Forelimb muscle (tissue), 1 donor: ENCODE data around the gene RAPH1. TPM values are rescaled to one million over a fixed set of nuclear protein-coding genes. Genes with fewer than 3 reads are reported as not detected.

ENCODE experiments used
- DNase-seq: peaks from one replicate; pipeline ENCODE4 v3.0.0-alpha.2; 2013; ENCODE audit warnings: low read depth
- polyA plus RNA-seq: library from polyadenylated mRNA; unstranded; fragments of 120-200 nt; gene quantifications from one replicate; pipeline ENCODE4 v1.2.1, GENCODE V29; 2013; ENCODE audit not compliant: insufficient read length

The RAPH1 gene
- polyA plus RNA-seq, 1 donor: 31.7 TPM

- no peak for DNase-seq
Measured at GRCh38 chr2:203360833-203361430, 174.2 kb downstream of the RAPH1 start.

- DNase-seq: no peak
Measured at GRCh38 chr2:203359450-203359849, 175.7 kb downstream of the RAPH1 start.

- no peak for DNase-seq
Measured at GRCh38 chr2:203354966-203355365, 180.1 kb downstream of the RAPH1 start.

- DNase-seq: no peak
Measured at GRCh38 chr2:203352604-203353255, 182.4 kb downstream of the RAPH1 start.

DNA sequence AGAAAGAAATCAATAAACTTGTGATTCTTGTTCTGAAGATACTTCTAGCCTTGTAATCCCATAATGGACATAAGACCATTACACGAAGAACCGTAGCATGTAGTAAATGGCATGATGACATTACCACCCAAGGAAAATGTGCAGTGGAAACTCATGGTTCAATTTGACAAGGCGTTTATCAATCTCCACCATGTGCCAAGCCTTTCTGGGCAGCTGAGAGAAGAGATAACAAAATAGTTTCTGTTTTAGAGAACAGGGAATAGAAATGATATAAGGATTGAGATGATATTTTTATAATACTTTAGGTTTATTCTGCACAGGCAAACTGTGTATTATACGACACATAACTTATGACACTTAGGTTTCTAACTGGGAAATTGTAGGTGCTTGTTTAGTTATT lies 187.7 kb downstream of the RAPH1 start:
- no peak for DNase-seq

GRCh38 chr2:203346612-203347011 lies 188.5 kb downstream of the RAPH1 start:
- DNase-seq: no peak

DNA sequence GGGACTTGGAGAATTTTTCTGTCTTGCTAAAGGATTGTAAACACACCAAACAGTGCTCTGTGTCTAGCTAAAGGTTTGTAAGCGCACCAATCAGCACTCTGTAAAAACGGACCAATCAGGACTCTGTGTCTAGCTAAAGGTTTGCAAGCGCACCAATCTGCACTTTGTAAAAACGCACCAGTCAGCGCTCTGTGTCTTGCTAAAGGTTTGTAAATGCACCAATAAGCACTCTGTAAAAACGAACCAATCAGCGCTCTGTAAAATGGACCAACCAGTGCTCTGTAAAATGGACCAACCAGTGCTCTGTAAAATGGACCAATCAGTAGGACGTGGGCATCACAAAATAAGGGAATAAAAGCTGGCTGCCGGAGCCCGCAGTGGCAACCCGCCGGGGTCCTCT lies 190.4 kb downstream of the RAPH1 start:
- no peak for DNase-seq

Other genes starting within 250 kb of the RAPH1 start
- gene ABI2, start 206.9 kb downstream of the RAPH1 start, polyA plus RNA-seq: 40.7 TPM
- 3.4 TPM for gene CD28, start 171.3 kb upstream of the RAPH1 start, polyA plus RNA-seq